Left lung (tissue), 10 donors: ENCODE data around the gene ABCA1. TPM values are rescaled to one million over a fixed set of nuclear protein-coding genes. Genes with fewer than 3 reads are reported as not detected.
A peak's percentile ranks its signal among the peaks of the same experiment; 100 is the strongest.

Experiments used
- ATAC-seq: fragments of 200-7000 bp; cut with Tn5 transposase; one replicate; pipeline ENCODE4 v1.9.1; 2020; ENCODE audit warnings: moderate library complexity
- DNase-seq, 4 donors: peaks; one replicate each; pipeline ENCODE4 v3.0.0-alpha.2; 2013 to 2020
- H3K27ac ChIP-seq, 2 donors: fragments of 200-600 bp; sonication (generic) in 1 of 2; one replicate each; pipeline versions ENCODE4 v1.5.0 to v1.8.0; 2020 to 2021
- H3K27me3 ChIP-seq, 2 donors: fragments of 200-600 bp; sonication (generic) in 1 of 2; one replicate each; pipeline versions ENCODE4 v1.5.0 to v1.8.0; 2020 to 2021
- H3K36me3 ChIP-seq, 2 donors: fragments of 200-600 bp; sonication (generic) in 1 of 2; one replicate each; pipeline versions ENCODE4 v1.5.0 to v1.8.0; 2020 to 2021
- H3K4me1 ChIP-seq, 2 donors: fragments of 200-600 bp; one replicate each; pipeline ENCODE4 v1.8.0; 2021
- H3K4me3 ChIP-seq, 2 donors: fragments of 200-600 bp; sonication (generic) in 1 of 2; one replicate each; pipeline versions ENCODE4 v1.5.0 to v1.8.0; 2020 to 2021; ENCODE audit warnings: mild to moderate bottlenecking in 1 of 2
- H3K9me3 ChIP-seq, 2 donors: fragments of 200-600 bp; sonication (generic) in 1 of 2; one replicate each; pipeline versions ENCODE4 v1.5.0 to v1.8.0; 2020 to 2021
- intact Hi-C, 2 donors: fragments of 100-400 bp; cut with DNase I; formaldehyde crosslinking; loops; one replicate each; pipeline versions ENCODE4 v1.11.2 to v1.14.2; 2022
- polyA plus RNA-seq, 6 donors: library from polyadenylated mRNA; unstranded; fragments of 120-200 nt; gene quantifications; one replicate each; pipeline ENCODE4 v1.2.1, GENCODE V29; 2013; ENCODE audit not compliant: insufficient read length in 6 of 6
- total RNA-seq, 2 donors: library from RNA; stranded (reverse); fragmentation: NEBNext Ultra II Directional; extraction: Animal tissue kit (Norgen Biotek cat#: 25700); gene quantifications; one replicate each; pipeline ENCODE4 v1.2.1, GENCODE V29; 2021
- TF ChIP-seq, protein P1 (sequence below), 2 donors: fragments of 200-600 bp; sonication (generic) in 1 of 2; IDR thresholded peaks; one replicate each; pipeline versions ENCODE4 v1.5.0 to v1.8.0; 2021; ENCODE audit warnings: antibody characterized with exemption in 2 of 2
- donor health status: DM: no; HTN: yes; CAD: no.
- donor health status: DM: no; HTN: no; CAD: no.

The ABCA1 gene
- total and polyA plus RNA-seq, 8 donors = 12.8 to 53.0 (median 18.2) TPM

DNA sequence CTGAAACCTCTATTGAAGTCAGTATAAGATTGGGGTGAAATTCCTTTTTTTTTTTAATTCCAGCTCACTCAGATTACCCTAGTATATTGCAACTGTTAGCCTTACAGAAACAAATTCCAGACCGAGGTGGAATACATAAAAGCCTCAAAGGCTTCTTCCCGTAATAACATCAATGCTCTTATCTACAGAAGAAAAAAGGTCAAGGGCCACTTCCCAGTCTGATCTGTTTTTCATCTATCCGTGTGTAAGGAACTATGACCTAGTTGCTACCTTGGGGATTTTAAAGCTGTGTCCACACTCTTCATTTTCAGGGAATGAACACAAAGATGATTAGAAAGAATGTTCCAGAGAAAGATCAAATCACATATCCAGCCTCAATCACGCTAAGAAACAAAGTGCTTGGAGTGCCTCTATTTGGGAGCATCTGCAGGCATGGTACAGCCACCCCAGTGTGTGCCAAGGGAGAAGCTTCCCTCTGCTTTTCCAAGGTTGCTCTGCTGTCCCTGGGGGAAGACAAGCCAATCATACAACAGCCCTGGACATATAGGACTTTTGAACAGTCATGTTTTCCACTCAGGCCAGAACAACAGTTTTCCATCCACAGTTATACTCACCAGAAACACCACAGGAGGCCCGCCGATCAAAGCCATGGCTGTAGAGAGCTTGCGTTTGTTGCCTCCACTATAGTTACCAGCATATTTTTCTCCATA lies 140.5 kb downstream of the ABCA1 start:
- Histone ChIP-seq H3K27me3 (no peaks in the 10 kb centered on the region), H3K9me3 (no peaks in the 10 kb centered on the region), H3K4me3 (no peak overlapping the region), H3K27ac (no peak overlapping the region), H3K4me1 (no peaks in the 10 kb centered on the region), H3K36me3 (peaks cover 16 to 95% of the 10 kb centered on the region in 2 donors)
- DNase-seq (no peak), ATAC-seq (no peak)
- TF ChIP-seq, protein P1, sequence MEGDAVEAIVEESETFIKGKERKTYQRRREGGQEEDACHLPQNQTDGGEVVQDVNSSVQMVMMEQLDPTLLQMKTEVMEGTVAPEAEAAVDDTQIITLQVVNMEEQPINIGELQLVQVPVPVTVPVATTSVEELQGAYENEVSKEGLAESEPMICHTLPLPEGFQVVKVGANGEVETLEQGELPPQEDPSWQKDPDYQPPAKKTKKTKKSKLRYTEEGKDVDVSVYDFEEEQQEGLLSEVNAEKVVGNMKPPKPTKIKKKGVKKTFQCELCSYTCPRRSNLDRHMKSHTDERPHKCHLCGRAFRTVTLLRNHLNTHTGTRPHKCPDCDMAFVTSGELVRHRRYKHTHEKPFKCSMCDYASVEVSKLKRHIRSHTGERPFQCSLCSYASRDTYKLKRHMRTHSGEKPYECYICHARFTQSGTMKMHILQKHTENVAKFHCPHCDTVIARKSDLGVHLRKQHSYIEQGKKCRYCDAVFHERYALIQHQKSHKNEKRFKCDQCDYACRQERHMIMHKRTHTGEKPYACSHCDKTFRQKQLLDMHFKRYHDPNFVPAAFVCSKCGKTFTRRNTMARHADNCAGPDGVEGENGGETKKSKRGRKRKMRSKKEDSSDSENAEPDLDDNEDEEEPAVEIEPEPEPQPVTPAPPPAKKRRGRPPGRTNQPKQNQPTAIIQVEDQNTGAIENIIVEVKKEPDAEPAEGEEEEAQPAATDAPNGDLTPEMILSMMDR (IDR thresholded peaks at IDR 0.05) = no peak
- intact Hi-C loops = no loop called here

DNA sequence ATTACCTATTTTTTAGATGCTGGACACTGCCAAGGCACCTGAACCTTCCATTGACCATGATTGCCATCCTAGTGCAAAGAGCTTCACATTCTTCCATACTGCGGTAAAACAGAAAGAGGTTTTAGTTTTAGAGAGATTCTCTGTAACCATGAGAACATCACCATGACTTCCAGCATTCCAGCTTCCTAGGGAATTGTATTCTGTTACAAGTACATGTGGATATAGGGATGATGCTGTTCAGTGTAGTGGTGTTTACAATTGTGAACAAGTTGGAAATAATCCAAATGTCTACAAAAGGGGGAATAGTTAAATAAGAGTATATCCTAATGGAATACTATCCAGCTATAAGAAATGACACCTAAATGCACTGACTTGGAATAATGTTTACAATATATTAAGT lies 141.7 kb downstream of the ABCA1 start:
- H3K4me3 ChIP-seq = no peak overlapping the region
- intact Hi-C loops = no loop called here
- peaks cover 0 to 4% of the 10 kb centered on the region in 2 donors for H3K4me1 ChIP-seq
- TF ChIP-seq, protein P1 (IDR thresholded peaks at IDR 0.05) = no peak
- H3K27ac ChIP-seq = no peak overlapping the region
- peaks cover 13 to 86% of the 10 kb centered on the region in 2 donors for H3K36me3 ChIP-seq
- H3K27me3 ChIP-seq = no peaks in the 10 kb centered on the region
- no peak for ATAC-seq
- no peak for DNase-seq
- H3K9me3 ChIP-seq = no peaks in the 10 kb centered on the region

DNA sequence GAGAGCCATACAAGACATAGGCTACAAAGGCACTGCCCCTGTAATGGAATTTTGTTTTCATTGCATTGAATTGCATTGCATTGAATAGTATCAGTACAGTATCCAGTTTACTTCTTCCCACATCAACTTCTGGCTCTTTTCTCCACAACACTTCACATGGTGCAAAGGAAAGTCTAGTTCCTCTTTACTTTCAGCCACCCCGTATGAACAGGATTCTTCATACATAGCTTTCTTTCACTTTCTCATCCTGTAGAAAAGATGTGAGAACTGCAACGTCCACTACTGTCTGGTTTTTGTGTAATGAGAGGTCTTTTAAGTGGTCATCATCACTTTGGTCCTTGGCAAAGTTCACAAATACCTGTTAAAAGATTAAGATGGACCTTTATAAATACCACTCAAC lies 143.9 kb downstream of the ABCA1 start:
- no peak overlapping the region for H3K4me3 ChIP-seq
- H3K27me3 ChIP-seq = no peaks in the 10 kb centered on the region
- DNase-seq (no peak), ATAC-seq (no peak)
- intact Hi-C loops = no loop called here
- no peaks in the 10 kb centered on the region for H3K9me3 ChIP-seq
- peaks cover 0 to 18% of the 10 kb centered on the region in 2 donors for H3K4me1 ChIP-seq
- H3K36me3 ChIP-seq = peaks cover 3 to 69% of the 10 kb centered on the region in 2 donors
- no peak overlapping the region for H3K27ac ChIP-seq
- TF ChIP-seq, protein P1 (IDR thresholded peaks at IDR 0.05) = no peak

DNA sequence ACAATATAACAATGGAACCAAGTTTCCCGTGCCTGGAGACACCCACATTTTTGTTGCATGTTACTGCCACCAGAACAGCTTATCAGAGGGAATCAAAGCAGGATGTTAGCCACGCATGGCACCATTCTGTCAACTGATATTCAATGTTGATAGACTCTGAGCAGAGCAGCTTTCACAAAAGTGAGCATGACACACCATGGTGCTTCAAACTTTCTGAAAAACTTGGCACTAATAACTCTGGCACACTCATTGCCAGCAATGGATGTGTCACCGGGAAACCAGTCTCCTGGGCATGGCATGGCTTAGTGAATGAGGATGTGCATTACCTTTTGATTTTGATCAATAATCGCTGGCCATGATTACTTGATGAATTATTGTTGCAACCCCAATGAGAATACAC lies 144.4 kb downstream of the ABCA1 start:
- H3K27me3 ChIP-seq = no peaks in the 10 kb centered on the region
- ATAC-seq (no peak), DNase-seq (no peak)
- no peaks in the 10 kb centered on the region for H3K9me3 ChIP-seq
- no peak overlapping the region for H3K27ac ChIP-seq
- peaks cover 0 to 18% of the 10 kb centered on the region in 2 donors for H3K4me1 ChIP-seq
- intact Hi-C loops = no loop called here
- peaks cover 3 to 64% of the 10 kb centered on the region in 2 donors for H3K36me3 ChIP-seq
- TF ChIP-seq, protein P1 (IDR thresholded peaks at IDR 0.05) = no peak
- no peak overlapping the region for H3K4me3 ChIP-seq

DNA sequence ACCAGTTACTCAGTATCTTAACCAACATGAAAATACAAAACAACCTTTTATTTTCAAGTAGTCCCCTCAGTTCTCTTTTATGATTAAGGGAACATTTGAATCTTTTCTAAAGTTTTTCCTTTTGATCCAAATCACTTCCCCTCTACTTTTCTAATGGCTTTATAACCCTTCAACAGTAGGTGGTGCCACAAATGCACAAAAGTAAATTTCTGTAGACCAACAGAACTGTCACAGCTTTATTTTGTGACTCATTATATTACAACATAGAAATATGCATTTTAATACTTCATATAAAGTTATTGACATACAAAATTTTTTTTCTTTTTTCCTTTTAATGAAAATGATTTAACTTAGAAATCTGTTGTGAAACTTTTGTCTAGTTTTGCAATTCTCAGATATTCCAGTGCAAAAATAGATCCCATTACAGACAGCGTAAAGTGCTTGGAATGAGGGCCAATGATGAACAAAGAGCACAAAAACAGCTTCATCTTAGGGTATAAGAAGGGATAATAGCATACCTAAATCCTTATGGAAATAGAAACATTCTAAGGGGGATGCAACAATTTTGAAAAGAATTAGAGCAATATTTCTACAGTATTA lies 147.1 kb downstream of the ABCA1 start:
- ATAC-seq (peak; percentile 41), DNase-seq (peak in 1 of 4 donors; percentile 26)
- TF ChIP-seq, protein P1 (IDR thresholded peaks at IDR 0.05) = peak; percentile 18 to 27
- Histone ChIP-seq H3K4me1 (peaks cover 0 to 30% of the 10 kb centered on the region in 2 donors), H3K4me3 (no peak overlapping the region), H3K9me3 (no peaks in the 10 kb centered on the region), H3K27ac (no peak overlapping the region), H3K27me3 (no peaks in the 10 kb centered on the region), H3K36me3 (peaks cover 0 to 37% of the 10 kb centered on the region in 2 donors)
- intact Hi-C loops = no loop called here
